Measurements from ENCODE around the gene BMS1.

Gene BMS1

GRCh38 chr10:42781893-42782445 is 626 bp upstream of the BMS1 start:
- TF ChIP-seq POLR2AphosphoS5 (IDR thresholded peaks at IDR 0.05; ENCODE audit: low read depth, low read length) (no peak), TAF1 (IDR thresholded peaks at IDR 0.05; ENCODE audit: borderline replicate concordance, insufficient read depth, low read length) (no peak)

- no peak for TF ChIP-seq FOXP2 (optimal IDR thresholded peaks at IDR 0.05; ENCODE audit: borderline replicate concordance, extremely low read depth, extremely low read length, insufficient read depth)
- no peak for TF ChIP-seq POLR2AphosphoS5 (IDR thresholded peaks at IDR 0.05; ENCODE audit: low read depth, low read length)
- no peak for TF ChIP-seq TAF1 (IDR thresholded peaks at IDR 0.05; ENCODE audit: borderline replicate concordance, insufficient read depth, low read length)
- TF ChIP-seq SIN3A (IDR thresholded peaks at IDR 0.05; ENCODE audit: borderline replicate concordance, insufficient read depth, low read length): no peak
- no peak for TF ChIP-seq REST (IDR thresholded peaks at IDR 0.05; ENCODE audit: insufficient read depth in 1 of 2, low read depth in 2 of 2, low read length in 2 of 2)
Measured at GRCh38 chr10:42783181-42783549, 570 bp downstream of the BMS1 start.

- TF ChIP-seq POLR2AphosphoS5 (IDR thresholded peaks at IDR 0.05; ENCODE audit: low read depth, low read length) (no peak), TAF1 (IDR thresholded peaks at IDR 0.05; ENCODE audit: borderline replicate concordance, insufficient read depth, low read length) (no peak), REST (IDR thresholded peaks at IDR 0.05; ENCODE audit: insufficient read depth in 1 of 2, low read depth in 2 of 2, low read length in 2 of 2) (no peak), FOXP2 (optimal IDR thresholded peaks at IDR 0.05; ENCODE audit: borderline replicate concordance, extremely low read depth, extremely low read length, insufficient read depth) (no peak), SIN3A (IDR thresholded peaks at IDR 0.05; ENCODE audit: borderline replicate concordance, insufficient read depth, low read length) (no peak)
Measured at GRCh38 chr10:42785759-42786158, 3.2 kb downstream of the BMS1 start.

- no peak for TF ChIP-seq TAF1 (IDR thresholded peaks at IDR 0.05; ENCODE audit: borderline replicate concordance, insufficient read depth, low read length)
- TF ChIP-seq REST (IDR thresholded peaks at IDR 0.05; ENCODE audit: insufficient read depth in 1 of 2, low read depth in 2 of 2, low read length in 2 of 2): no peak
- no peak for TF ChIP-seq SIN3A (IDR thresholded peaks at IDR 0.05; ENCODE audit: borderline replicate concordance, insufficient read depth, low read length)
- no peak for TF ChIP-seq FOXP2 (optimal IDR thresholded peaks at IDR 0.05; ENCODE audit: borderline replicate concordance, extremely low read depth, extremely low read length, insufficient read depth)
- TF ChIP-seq POLR2AphosphoS5 (IDR thresholded peaks at IDR 0.05; ENCODE audit: low read depth, low read length): no peak
Measured at GRCh38 chr10:42790835-42791234, 8.2 kb downstream of the BMS1 start.

GRCh38 chr10:42795701-42796100 is 13.1 kb downstream of the BMS1 start:
- TF ChIP-seq REST (IDR thresholded peaks at IDR 0.05; ENCODE audit: insufficient read depth in 1 of 2, low read depth in 2 of 2, low read length in 2 of 2) (no peak), TAF1 (IDR thresholded peaks at IDR 0.05; ENCODE audit: borderline replicate concordance, insufficient read depth, low read length) (no peak), FOXP2 (optimal IDR thresholded peaks at IDR 0.05; ENCODE audit: borderline replicate concordance, extremely low read depth, extremely low read length, insufficient read depth) (no peak), POLR2AphosphoS5 (IDR thresholded peaks at IDR 0.05; ENCODE audit: low read depth, low read length) (no peak), SIN3A (IDR thresholded peaks at IDR 0.05; ENCODE audit: borderline replicate concordance, insufficient read depth, low read length) (no peak)

Data from PFSK-1 (cell line).